Left ventricle myocardium inferior (tissue), 1 donor: ENCODE measurements around the gene SMIM10. TPM values are rescaled to one million over a fixed set of nuclear protein-coding genes. Genes with fewer than 3 reads are reported as not detected.
A peak's percentile ranks its signal among the peaks of the same experiment; 100 is the strongest.
"Not testable (repeated sequence)": the region's sequence is repeated elsewhere in the genome, so short reads cannot be mapped to it uniquely, and the experiment has no call there.

Experiments
- DNase-seq: peaks from one replicate; pipeline ENCODE4 v3.0.0-alpha.2; 2020
- H3K27ac ChIP-seq: fragments of 200-600 bp; replicated peaks from 2 replicates; pipeline ENCODE4 v1.8.0; 2021
- H3K27me3 ChIP-seq: fragments of 200-600 bp; 2 replicates; pipeline ENCODE4 v1.8.0; 2021; ENCODE audit warnings: low read depth
- H3K36me3 ChIP-seq: fragments of 200-600 bp; 2 replicates; pipeline ENCODE4 v1.8.0; 2021
- H3K4me1 ChIP-seq: fragments of 200-600 bp; 2 replicates; pipeline ENCODE4 v1.8.0; 2021
- H3K4me3 ChIP-seq: fragments of 200-600 bp; 2 replicates; pipeline ENCODE4 v1.8.0; 2021; ENCODE audit warnings: mild to moderate bottlenecking, moderate library complexity
- H3K9me3 ChIP-seq: fragments of 200-600 bp; replicated peaks from 2 replicates; pipeline ENCODE4 v1.8.0; 2021
- intact Hi-C: fragments of 100-400 bp; cut with micrococcal nuclease; formaldehyde crosslinking; loops from one replicate; pipeline ENCODE4 v1.11.0; 2022
- total RNA-seq: library from RNA; stranded (reverse); fragmentation: NEBNext Ultra II Directional; extraction: Animal tissue kit (Norgen Biotek cat#: 25700); gene quantifications from one replicate; pipeline ENCODE4 v1.2.1, GENCODE V29; 2021
- TF ChIP-seq, protein P1 (sequence below): fragments of 200-600 bp; IDR thresholded peaks from 2 replicates; pipeline ENCODE4 v1.8.0; 2021; ENCODE audit warnings: antibody characterized with exemption, mild to moderate bottlenecking, borderline replicate concordance
- donor health status: DM: no; HTN: yes; CAD: no; lungs with severe emphysema.

The SMIM10 gene
- total RNA-seq, 1 donor from 2014 or later: 4.9 TPM

DNA sequence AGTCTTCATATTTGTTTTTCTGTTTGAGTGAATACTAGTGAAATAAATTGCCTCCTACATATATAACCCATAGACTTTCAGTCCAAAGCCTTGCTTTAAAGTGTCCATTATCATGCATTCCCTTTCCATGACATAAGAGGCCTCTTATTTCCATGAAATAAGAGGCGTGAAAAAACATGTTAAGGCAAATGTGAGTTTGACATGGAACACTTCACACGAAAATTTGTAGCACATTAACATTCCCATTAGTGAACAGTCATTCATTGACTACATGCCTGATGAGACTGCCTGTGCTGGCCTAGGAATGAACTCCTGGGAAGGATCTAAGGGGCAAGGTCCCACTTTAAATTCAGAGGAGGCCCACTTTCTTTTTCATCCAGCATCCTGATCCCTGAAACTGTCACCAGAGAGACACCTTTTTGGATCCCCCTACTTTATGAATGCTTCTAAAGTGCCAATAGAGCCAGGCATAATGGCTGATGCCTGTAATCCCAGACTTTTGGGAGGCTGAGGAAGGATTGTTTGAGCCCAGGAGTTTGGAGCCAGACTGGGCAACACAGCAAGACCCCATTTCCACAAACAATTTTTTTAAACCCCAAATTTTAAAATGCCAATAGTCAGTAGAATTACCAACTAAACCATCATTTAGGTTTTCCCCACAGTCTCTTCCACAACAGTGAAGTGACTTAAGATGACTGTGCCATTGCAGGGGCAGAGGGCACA is 24.9 kb downstream of the SMIM10 start:
- TF ChIP-seq, protein P1, sequence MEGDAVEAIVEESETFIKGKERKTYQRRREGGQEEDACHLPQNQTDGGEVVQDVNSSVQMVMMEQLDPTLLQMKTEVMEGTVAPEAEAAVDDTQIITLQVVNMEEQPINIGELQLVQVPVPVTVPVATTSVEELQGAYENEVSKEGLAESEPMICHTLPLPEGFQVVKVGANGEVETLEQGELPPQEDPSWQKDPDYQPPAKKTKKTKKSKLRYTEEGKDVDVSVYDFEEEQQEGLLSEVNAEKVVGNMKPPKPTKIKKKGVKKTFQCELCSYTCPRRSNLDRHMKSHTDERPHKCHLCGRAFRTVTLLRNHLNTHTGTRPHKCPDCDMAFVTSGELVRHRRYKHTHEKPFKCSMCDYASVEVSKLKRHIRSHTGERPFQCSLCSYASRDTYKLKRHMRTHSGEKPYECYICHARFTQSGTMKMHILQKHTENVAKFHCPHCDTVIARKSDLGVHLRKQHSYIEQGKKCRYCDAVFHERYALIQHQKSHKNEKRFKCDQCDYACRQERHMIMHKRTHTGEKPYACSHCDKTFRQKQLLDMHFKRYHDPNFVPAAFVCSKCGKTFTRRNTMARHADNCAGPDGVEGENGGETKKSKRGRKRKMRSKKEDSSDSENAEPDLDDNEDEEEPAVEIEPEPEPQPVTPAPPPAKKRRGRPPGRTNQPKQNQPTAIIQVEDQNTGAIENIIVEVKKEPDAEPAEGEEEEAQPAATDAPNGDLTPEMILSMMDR: no peak
- intact Hi-C loops: no loop called here

DNA sequence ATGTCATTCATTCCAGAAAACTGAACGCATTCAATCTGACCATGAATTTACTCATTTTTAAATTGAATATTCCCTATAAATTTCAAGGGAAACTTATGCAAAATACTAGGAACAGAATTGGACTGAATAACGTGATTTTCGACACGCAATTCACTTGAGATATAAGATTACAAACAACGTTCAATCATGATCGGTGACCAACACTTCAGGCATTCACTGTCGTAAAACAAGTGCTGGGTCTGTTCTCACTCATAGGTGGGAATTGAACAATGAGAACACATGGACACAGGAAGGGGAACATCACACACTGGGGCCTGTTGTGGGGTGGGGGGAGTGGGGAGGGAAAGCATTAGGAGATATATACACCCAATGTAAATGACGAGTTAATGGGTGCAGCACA is 29.1 kb downstream of the SMIM10 start:
- H3K4me1 ChIP-seq: peaks cover 18% of the 10 kb centered on the region
- DNase-seq, H3K27ac ChIP-seq, H3K27me3 ChIP-seq, intact Hi-C loops, H3K36me3 ChIP-seq, H3K4me3 ChIP-seq, H3K9me3 ChIP-seq: not testable (repeated sequence)

More for the DNA sequence above, 24.9 kb downstream of the SMIM10 start:
- no peak for DNase-seq
- Histone ChIP-seq H3K9me3 (no peaks in the 10 kb centered on the region), H3K4me1 (peaks cover 4% of the 10 kb centered on the region), H3K36me3 (no peaks in the 10 kb centered on the region), H3K27me3 (no peaks in the 10 kb centered on the region), H3K27ac (no peak overlapping the region), H3K4me3 (no peak overlapping the region)

DNA sequence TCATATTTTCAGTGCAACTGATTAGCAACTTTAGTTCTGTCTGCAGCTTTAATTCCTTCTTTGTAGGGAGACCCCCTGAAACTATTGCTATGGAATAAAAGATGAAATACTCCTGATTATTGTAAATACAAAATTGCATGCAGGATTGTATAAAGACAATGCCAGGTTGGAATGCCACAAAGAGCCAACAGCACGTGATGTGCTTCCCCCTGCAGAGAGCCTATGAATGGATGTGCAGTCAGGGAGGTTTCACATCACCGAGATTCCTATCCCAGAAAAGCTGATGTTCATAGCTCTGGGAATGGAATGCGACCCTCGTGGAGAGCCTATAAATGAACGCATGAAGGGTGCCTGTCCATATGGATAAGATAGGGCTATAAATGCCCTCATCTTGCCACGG is 33.0 kb downstream of the SMIM10 start:
- H3K27me3 ChIP-seq: not testable (repeated sequence)

DNA sequence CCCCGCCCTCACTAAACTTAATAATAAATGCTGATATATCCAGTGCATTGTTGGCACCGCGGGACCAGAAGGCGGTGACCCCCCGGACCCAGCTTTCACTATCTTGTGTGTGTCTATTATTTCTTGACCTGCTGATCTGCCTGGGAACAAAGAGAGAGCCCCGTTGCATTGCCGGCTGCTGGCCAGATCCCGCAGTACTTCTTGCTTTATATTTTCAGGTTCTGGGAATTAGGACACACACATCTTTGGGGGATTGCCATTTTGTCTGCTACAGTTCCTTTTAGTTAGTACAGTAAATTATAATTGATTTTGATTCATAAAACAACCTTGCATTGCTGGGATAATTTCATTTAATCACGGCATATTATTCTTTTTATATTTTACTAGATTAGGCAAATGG is 33.7 kb downstream of the SMIM10 start:
- no peak for DNase-seq
- Histone ChIP-seq H3K4me1 (peaks cover 18% of the 10 kb centered on the region), H3K9me3 (no peaks in the 10 kb centered on the region), H3K27ac (peak overlapping the region; percentile 94), H3K36me3 (no peaks in the 10 kb centered on the region), H3K4me3 (peak overlapping the region; percentile 21), H3K27me3 (no peaks in the 10 kb centered on the region)
- TF ChIP-seq, protein P1: no peak
- intact Hi-C loops: no loop called here

More for the DNA sequence above, 33.0 kb downstream of the SMIM10 start:
- H3K4me3 ChIP-seq, H3K36me3 ChIP-seq, DNase-seq, H3K9me3 ChIP-seq, intact Hi-C loops: not testable (repeated sequence)
- H3K27ac ChIP-seq: peak overlapping the region; percentile 94
- peaks cover 18% of the 10 kb centered on the region for H3K4me1 ChIP-seq

DNA sequence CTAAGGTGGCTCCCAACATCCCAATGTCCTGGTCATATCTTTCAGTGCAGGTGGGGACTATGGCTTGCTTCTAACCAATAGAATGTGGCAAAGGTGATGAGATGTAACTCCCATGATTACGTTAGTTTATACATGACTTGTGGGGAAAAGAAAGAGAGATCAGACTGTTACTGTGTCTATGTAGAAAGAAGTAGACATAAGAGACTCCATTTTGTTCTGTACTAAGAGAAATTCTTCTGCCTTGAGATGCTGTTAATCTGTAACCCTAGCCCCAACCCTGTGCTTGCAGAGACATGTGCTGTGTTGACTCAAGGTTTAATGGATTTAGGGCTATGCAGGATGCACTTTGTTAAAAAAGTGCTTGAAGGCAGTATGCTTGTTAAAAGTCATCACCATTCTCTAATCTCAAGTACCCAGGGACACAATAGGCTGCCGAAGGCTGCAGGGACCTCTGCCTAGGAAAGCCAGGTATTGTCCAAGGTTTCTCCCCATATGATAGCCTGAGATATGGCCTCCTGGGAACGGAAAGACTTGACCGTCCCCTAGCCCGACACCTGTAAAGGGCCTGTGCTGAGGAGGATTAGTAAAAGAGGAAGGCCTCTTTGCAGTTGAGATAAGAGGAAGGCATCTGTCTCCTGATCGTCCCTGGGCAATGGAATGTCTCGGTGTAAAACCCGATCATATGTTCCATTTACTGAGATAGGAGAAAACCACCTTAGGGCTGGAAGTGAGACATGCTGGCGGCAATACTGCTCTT is 39.6 kb downstream of the SMIM10 start:
- H3K27me3 ChIP-seq, DNase-seq, H3K27ac ChIP-seq, H3K4me3 ChIP-seq, H3K9me3 ChIP-seq, intact Hi-C loops: not testable (repeated sequence)
- Histone ChIP-seq H3K4me1 (peaks cover 26% of the 10 kb centered on the region), H3K36me3 (peaks cover 16% of the 10 kb centered on the region)

DNA sequence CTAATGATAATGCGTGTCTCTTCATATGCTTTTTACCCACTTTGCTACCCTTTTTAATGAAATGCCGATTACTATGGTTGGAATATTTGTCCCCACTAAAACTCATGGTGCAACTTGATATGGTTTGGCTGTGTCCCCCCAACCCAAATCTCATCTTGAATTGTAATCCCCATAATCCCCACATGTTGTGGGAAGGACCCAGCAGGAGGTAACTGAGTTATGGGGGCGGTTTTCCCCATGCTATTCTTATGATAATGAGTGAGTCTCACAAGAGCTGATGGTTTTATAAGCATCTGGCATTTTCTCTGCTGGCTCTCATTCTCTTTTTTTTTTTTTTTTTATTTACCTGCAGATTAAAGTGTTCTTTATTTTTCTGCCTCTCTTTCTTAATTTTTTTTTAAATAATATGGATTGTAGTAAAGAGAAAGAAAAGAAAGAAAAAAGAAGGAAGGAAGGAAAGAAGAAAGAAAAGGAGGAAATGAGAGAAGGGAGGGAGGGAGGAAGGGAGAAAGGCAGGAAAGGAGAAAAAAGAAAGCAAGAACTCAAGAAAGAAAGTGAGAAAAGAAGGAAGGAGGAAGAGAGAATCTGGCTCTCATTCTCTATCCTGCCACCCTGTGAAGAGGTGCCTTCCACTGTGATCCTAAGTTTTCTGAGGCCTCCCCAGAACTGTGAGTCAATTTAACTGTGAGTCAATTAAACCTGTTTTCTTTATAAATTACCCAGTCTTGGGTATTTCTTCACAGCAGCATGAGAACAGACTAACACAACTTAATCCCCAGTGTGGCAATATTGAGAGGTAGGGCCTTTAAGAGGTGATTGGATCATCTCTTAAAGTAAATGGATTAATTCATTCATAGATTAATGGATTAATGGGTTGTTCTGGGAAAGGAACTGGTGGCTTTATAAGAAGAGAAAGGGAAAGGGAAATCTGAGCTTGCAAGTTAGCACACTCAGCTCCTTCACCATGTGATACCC is 50.6 kb downstream of the SMIM10 start:
- DNase-seq, H3K36me3 ChIP-seq, H3K4me3 ChIP-seq, H3K9me3 ChIP-seq, intact Hi-C loops, H3K4me1 ChIP-seq, H3K27ac ChIP-seq, H3K27me3 ChIP-seq: not testable (repeated sequence)

Other genes with a start within 250 kb of the SMIM10 start
- 12.3 TPM for gene PABIR2, start 193.8 kb upstream of the SMIM10 start, total RNA-seq
- 28.2 TPM for gene MOSPD1, start 75.7 kb upstream of the SMIM10 start, total RNA-seq
- 14.8 TPM for gene RTL8B, start 31.6 kb downstream of the SMIM10 start, total RNA-seq
- gene RTL8C, start 41.4 kb downstream of the SMIM10 start, total RNA-seq: 281 TPM
- 31.8 TPM for gene RTL8A, start 61.1 kb downstream of the SMIM10 start, total RNA-seq
- 2.2 TPM for gene SMIM10L2B, start 107.7 kb downstream of the SMIM10 start, total RNA-seq
- gene ETDB, start 129.5 kb downstream of the SMIM10 start, total RNA-seq: not detected
- gene CT55, start 180.4 kb downstream of the SMIM10 start, total RNA-seq: not detected